RWPE2 (cell line): ENCODE measurements around the gene HIVEP3.

Experiments
- ATAC-seq: fragments of 200-7000 bp; cut with Tn5 transposase; 3 replicates; pipeline ENCODE4 v1.9.1; 2021; ENCODE audit warnings: low read depth
- DNase-seq: peaks from one replicate; pipeline ENCODE4 v3.0.0-alpha.2; 2020; ENCODE audit warnings: low spot score
- H3K27ac ChIP-seq: fragments of 450-650 bp; 2 replicates; pipeline ENCODE4 v1.5.1; 2017; ENCODE audit warnings: mild to moderate bottlenecking; ENCODE audit not compliant: poor library complexity, severe bottlenecking
- H3K27me3 ChIP-seq: fragments of 250-450 bp; sonication (Bioruptor Pico); 2 replicates; pipeline ENCODE4 v1.5.1; 2021; ENCODE audit warnings: mild to moderate bottlenecking, moderate library complexity; ENCODE audit not compliant: insufficient read depth, poor library complexity, severe bottlenecking
- H3K36me3 ChIP-seq: fragments of 250-450 bp; sonication (Bioruptor Pico); 2 replicates; pipeline ENCODE4 v1.5.1; 2020; ENCODE audit warnings: low read depth, mild to moderate bottlenecking, moderate library complexity
- H3K4me1 ChIP-seq: fragments of 250-450 bp; sonication (Bioruptor Pico); 2 replicates; pipeline ENCODE4 v1.5.1; 2021; ENCODE audit warnings: mild to moderate bottlenecking, moderate library complexity; ENCODE audit not compliant: insufficient read depth, poor library complexity, severe bottlenecking
- H3K4me3 ChIP-seq: fragments of 250-450 bp; sonication (Bioruptor Pico); 2 replicates; pipeline ENCODE4 v1.5.1; 2021; ENCODE audit warnings: mild to moderate bottlenecking, moderate library complexity; ENCODE audit not compliant: severe bottlenecking
- H3K9me3 ChIP-seq: fragments of 250-450 bp; sonication (Bioruptor Pico); 2 replicates; pipeline ENCODE4 v1.5.1; 2021; ENCODE audit warnings: mild to moderate bottlenecking, moderate library complexity; ENCODE audit not compliant: severe bottlenecking
- CTCF ChIP-seq: fragments of 450-650 bp; IDR thresholded peaks from one replicate; pipeline ENCODE4 v1.5.1; 2017; ENCODE audit warnings: mild to moderate bottlenecking, moderate library complexity; ENCODE audit not compliant: poor library complexity, severe bottlenecking

HIVEP3 gene

GRCh38 chr1:41480204-41481108 is 438.3 kb downstream of the HIVEP3 start:
- Histone ChIP-seq H3K36me3 (no peaks in the 10 kb centered on the region), H3K4me3 (no peak overlapping the region), H3K9me3 (no peaks in the 10 kb centered on the region), H3K27me3 (no peaks in the 10 kb centered on the region), H3K27ac (no peak overlapping the region), H3K4me1 (peaks cover 27% of the 10 kb centered on the region)
- TF ChIP-seq CTCF: no peak
- DNase-seq: no peak
- no peak for ATAC-seq

- DNase-seq (no peak), ATAC-seq (no peak)
- H3K9me3 ChIP-seq: no peaks in the 10 kb centered on the region
- no peak for TF ChIP-seq CTCF
- H3K4me1 ChIP-seq: peaks cover 21% of the 10 kb centered on the region
- no peaks in the 10 kb centered on the region for H3K36me3 ChIP-seq
- no peak overlapping the region for H3K4me3 ChIP-seq
- H3K27me3 ChIP-seq: no peaks in the 10 kb centered on the region
- H3K27ac ChIP-seq: no peak overlapping the region
Measured at GRCh38 chr1:41479808-41480160, 438.9 kb downstream of the HIVEP3 start.

- Histone ChIP-seq H3K27ac (no peak overlapping the region), H3K9me3 (no peaks in the 10 kb centered on the region), H3K36me3 (no peaks in the 10 kb centered on the region), H3K4me3 (no peak overlapping the region), H3K27me3 (no peaks in the 10 kb centered on the region), H3K4me1 (peaks cover 23% of the 10 kb centered on the region)
- ATAC-seq: no peak
- no peak for DNase-seq
- TF ChIP-seq CTCF: no peak
Measured at GRCh38 chr1:41479000-41479807, 439.5 kb downstream of the HIVEP3 start.

GRCh38 chr1:41478118-41478748 is 440.5 kb downstream of the HIVEP3 start:
- H3K27ac ChIP-seq: no peak overlapping the region

More at GRCh38 chr1:41478118-41478748, 440.5 kb downstream of the HIVEP3 start:
- DNase-seq: no peak
- TF ChIP-seq CTCF: no peak
- H3K27me3 ChIP-seq: no peaks in the 10 kb centered on the region
- no peaks in the 10 kb centered on the region for H3K36me3 ChIP-seq
- no peaks in the 10 kb centered on the region for H3K9me3 ChIP-seq
- H3K4me1 ChIP-seq: peaks cover 22% of the 10 kb centered on the region
- no peak for ATAC-seq
- H3K4me3 ChIP-seq: no peak overlapping the region
